Activated naive CD8-positive, alpha-beta T cell treated with anti-CD3 and anti-CD28 coated beads, Interleukin-2, amount 10 ng/mL, durations not matched to agents 7 days and 5 days (primary cell): ENCODE results near the gene FLAD1. TPM values are rescaled to one million over a fixed set of nuclear protein-coding genes. Genes with fewer than 3 reads are reported as not detected.
"Not testable (repeated sequence)": the region's sequence is repeated elsewhere in the genome, so short reads cannot be mapped to it uniquely, and the experiment has no call there.

ENCODE experiments used
- ATAC-seq: fragments of 150-1000 bp; cut with Tn5 transposase; one replicate; pipeline ENCODE4 v1.10.0; 2021; ENCODE audit warnings: low read depth, moderate library complexity
- POLR2A ChIA-PET: fragments of 350-600 bp; sonication (Branson Sonifier 250); formaldehyde crosslinking; loops from one replicate; lab custom pipeline; 2021; ENCODE audit warnings: antibody characterized with exemption; lab: Charles Lee
- DNase-seq: peaks from one replicate; pipeline ENCODE4 v3.0.0; 2021
- H3K27ac Mint-ChIP-seq: one replicate; pipeline ENCODE4 v1.8.0; 2022; ENCODE audit warnings: mild to moderate bottlenecking, mixed read lengths
- H3K27me3 Mint-ChIP-seq: one replicate; pipeline ENCODE4 v1.8.0; 2022; ENCODE audit warnings: mild to moderate bottlenecking, moderate library complexity, mixed read lengths
- H3K36me3 Mint-ChIP-seq: one replicate; pipeline ENCODE4 v1.8.0; 2021; ENCODE audit warnings: mild to moderate bottlenecking, mixed read lengths
- H3K4me1 Mint-ChIP-seq: one replicate; pipeline ENCODE4 v1.8.0; 2021; ENCODE audit warnings: mixed read lengths
- H3K4me3 Mint-ChIP-seq: one replicate; pipeline ENCODE4 v1.8.0; 2022; ENCODE audit warnings: mild to moderate bottlenecking, moderate library complexity, mixed read lengths
- H3K9me3 Mint-ChIP-seq: one replicate; pipeline ENCODE4 v1.8.0; 2021; ENCODE audit warnings: mixed read lengths
- total RNA-seq, 2 experiments: library from RNA; stranded (reverse); gene quantifications; one replicate each; pipeline ENCODE4 v1.2.3, GENCODE V29; 2021

The FLAD1 gene
- total RNA-seq, 2 experiments from 2014 or later: 46.2 to 48.9 TPM

DNA sequence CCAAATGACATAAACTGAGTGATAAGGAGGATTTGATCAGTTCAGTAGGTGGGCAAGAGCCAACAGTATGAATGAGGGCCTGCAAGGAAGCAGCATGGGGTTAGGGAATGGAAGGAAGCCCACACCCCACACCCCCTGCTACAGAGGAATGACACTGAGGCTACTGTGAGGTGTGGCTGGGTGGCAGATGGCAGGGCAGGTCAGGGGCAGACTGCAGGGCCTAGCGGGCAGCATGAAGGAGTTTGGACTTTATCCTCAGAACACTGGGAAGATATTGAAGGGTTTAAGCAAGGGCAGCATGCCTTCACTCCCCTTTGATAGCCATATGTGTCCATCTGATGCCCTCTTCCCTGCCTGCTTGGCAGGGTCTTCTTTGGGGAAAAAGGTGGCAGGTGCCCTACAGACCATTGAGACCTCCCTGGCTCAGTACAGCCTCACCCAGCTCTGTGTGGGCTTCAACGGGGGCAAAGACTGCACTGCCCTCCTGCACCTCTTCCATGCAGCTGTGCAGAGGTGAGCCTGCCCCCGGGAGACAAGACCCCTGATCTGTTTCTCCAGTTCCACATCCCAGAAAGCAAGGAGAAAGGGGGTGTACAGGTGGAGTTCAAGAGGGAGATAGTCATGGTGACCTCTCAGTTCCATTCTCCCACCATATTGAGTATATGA lies 6.2 kb downstream of the FLAD1 start:
- ATAC-seq: no peak
- H3K36me3 Mint-ChIP-seq: peaks cover 6% of the 10 kb centered on the region
- peaks cover 9% of the 10 kb centered on the region for H3K4me1 Mint-ChIP-seq
- no peaks in the 10 kb centered on the region for H3K9me3 Mint-ChIP-seq
- DNase-seq: no peak
- POLR2A ChIA-PET: interaction anchor here (1.4 kb wide), 1 partner anchor 16 kb away, joined by 3 read pairs; no protein-coding TSS in a partner anchor
- peak overlapping the region; percentile 47 for H3K27ac Mint-ChIP-seq
- no peaks in the 10 kb centered on the region for H3K27me3 Mint-ChIP-seq
- no peak overlapping the region for H3K4me3 Mint-ChIP-seq

DNA sequence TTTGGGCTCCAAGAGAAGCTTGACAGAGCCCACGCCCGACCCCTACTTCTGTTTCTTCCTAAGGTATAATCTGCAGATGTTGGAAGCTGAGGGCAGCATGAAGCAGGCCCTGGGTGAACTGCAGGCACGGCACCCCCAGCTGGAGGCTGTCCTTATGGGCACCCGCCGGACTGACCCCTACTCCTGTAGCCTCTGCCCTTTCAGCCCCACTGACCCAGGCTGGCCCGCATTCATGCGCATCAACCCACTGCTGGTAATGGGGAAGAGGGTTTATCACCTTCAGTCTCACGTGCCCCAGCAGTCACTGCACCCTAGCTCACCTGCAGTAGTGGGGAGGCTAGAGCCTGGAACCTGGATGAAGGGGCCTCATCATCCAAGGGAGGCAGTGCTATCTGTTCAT lies 7.1 kb downstream of the FLAD1 start:
- no peak overlapping the region for H3K4me3 Mint-ChIP-seq
- peaks cover 6% of the 10 kb centered on the region for H3K36me3 Mint-ChIP-seq
- no peak for ATAC-seq
- no peak overlapping the region for H3K27ac Mint-ChIP-seq
- H3K4me1 Mint-ChIP-seq: peaks cover 14% of the 10 kb centered on the region
- DNase-seq: no peak
- H3K9me3 Mint-ChIP-seq: no peaks in the 10 kb centered on the region
- no peaks in the 10 kb centered on the region for H3K27me3 Mint-ChIP-seq
- POLR2A ChIA-PET: no interaction called here

DNA sequence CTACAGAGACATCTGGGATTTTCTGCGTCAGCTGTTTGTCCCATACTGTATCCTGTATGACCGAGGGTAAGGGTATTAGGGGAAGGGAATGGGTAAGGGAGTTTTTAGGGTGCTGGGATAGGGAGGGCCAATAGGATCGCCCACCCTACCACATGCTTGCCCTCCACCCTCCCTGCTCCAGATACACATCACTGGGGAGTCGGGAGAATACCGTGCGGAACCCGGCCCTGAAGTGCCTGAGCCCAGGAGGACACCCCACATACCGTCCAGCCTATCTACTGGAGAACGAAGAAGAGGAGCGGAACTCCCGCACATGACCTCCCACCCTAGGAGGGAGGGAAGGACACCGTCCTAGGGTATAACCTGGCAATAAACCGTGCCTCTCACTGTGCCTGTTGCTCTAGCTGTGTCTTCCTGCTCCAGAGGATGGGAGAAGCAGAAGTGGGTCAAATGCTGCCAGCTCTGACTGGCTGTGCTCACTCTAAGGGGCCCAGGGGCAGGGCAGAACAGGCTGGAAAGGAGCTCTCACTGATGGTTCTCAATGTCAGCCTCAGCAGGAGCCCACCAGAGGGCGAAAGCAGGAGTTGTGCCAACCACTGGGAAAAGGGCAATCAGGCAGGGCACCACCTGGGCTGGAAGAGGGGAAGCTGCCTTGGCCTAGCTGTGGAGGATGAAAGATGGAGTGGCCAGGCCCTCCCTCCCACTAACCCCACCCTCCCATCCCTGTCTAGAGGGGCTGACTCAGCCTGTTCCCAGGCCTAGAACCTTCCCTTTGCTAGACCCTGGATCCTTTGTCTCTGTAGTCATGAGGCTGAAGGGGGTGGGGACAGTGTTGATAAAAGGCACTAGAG lies 9.8 kb downstream of the FLAD1 start:
- DNase-seq (no peak), ATAC-seq (no peak)
- Mint-ChIP-seq H3K4me1 (peaks cover 25% of the 10 kb centered on the region), H3K27ac (peak overlapping the region; percentile 19), H3K9me3 (no peaks in the 10 kb centered on the region), H3K36me3 (peaks cover 6% of the 10 kb centered on the region), H3K27me3 (no peaks in the 10 kb centered on the region), H3K4me3 (no peak overlapping the region)
- POLR2A ChIA-PET: interaction anchor here (0.6 to 5.2 kb wide), 4 partner anchors 10 to 40 kb away, joined by 3 to 36 read pairs (median 3); partner anchors contain the start of gene FLAD1

DNA sequence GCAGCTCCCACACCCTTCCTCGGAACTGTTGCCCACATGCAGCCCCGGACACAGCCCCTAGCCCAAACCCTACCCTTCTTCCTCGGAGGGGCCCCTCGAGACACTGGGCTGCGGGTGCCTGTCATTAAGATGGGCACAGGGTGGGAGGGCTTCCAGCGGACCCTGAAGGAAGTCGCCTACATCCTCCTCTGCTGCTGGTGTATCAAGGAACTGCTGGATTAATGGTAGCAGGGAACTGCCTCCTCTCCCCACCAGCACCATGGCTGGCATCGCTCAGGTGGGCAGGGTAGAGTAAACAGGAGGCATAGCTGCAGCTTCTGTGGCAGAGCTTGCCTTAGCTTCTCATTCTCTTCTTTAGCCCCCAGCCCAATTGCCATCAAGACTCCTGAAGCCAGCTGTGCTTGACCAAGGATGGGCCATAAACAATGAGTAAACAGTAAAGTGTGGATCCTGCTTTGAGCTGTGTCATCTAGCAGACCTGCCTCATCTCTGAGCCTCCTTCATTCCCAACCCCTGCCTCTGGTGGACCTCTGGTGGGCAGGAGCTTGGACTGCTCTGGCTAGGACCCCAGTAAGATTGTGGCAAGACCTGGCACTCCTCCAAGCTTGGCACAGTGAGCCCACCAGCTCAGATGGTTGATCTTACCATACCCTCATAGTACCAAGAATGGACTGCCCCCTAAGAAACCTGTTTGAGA lies 10.6 kb downstream of the FLAD1 start, which contains the start of gene LENEP:
LENEP (plus strand) TSS at position 15 of the 697 bp plus-strand sequence; CDS start at position 37, 22 bp downstream.
- Mint-ChIP-seq H3K27ac (peak within 1 kb of the TSS; percentile 19), H3K9me3 (no peaks in the 10 kb centered on the region), H3K27me3 (no peaks in the 10 kb centered on the region), H3K4me1 (peaks cover 28% of the 10 kb centered on the region), H3K4me3 (no peak within 1 kb of the TSS), H3K36me3 (peaks cover 4% of the 10 kb centered on the region)
- DNase-seq (no peak), ATAC-seq (no peak)
- POLR2A ChIA-PET: interaction anchor here (0.7 to 5.2 kb wide), 10 partner anchors 11 to 40 kb away, joined by 3 to 36 read pairs (median 4); partner anchors contain the start of genes FLAD1 and PYGO2

DNA sequence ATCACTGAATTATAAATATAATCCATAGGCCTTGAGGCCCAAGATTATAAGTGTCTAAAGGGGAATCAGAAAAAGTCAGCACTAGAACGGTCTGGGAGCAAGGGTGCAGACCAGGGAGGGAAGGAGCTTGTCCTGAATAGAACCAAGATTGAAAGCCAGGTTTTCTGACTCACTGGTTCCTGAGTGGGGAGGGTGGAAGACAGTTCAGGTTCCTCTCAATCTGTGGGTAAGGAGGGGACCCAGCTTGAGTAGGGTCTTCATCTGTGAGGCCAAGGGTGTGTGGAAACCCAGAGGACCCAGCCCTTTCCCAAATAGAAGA lies 11.1 kb downstream of the FLAD1 start:
- Mint-ChIP-seq H3K27me3 (no peaks in the 10 kb centered on the region), H3K4me1 (peaks cover 28% of the 10 kb centered on the region), H3K9me3 (no peaks in the 10 kb centered on the region), H3K4me3 (no peak overlapping the region), H3K27ac (peak overlapping the region; percentile 12), H3K36me3 (peaks cover 2% of the 10 kb centered on the region)
- POLR2A ChIA-PET: interaction anchor here (0.7 to 5.2 kb wide), 9 partner anchors 11 to 40 kb away, joined by 3 to 36 read pairs (median 4); partner anchors contain the start of genes FLAD1 and PYGO2
- ATAC-seq (no peak), DNase-seq (no peak)

DNA sequence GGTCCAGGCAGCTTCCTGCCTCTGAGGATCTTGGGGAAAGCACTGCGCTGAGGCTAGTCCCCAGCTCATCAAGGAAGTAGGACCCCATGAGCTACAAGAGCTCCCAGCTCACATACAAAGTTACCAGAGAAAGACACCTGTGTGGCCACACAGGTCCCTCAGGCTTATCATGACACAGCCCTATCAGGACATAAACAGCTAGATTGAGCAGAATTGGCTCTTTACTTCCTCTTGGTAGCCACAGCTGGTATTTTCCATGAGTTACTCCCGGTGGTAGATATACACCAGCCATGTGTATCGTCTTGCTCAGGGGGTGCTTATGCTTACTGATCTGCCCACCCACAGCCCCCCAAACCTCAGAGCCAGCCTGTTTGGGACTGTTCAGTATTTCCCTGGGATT lies 11.4 kb downstream of the FLAD1 start:
- H3K27me3 Mint-ChIP-seq: no peaks in the 10 kb centered on the region
- no peak for ATAC-seq
- peaks cover 2% of the 10 kb centered on the region for H3K36me3 Mint-ChIP-seq
- H3K4me3 Mint-ChIP-seq: no peak overlapping the region
- no peaks in the 10 kb centered on the region for H3K9me3 Mint-ChIP-seq
- POLR2A ChIA-PET: interaction anchor here (0.7 to 5.2 kb wide), 10 partner anchors 12 to 57 kb away, joined by 3 to 36 read pairs (median 4); partner anchors contain the start of genes ADAM15, FLAD1 and PYGO2
- H3K4me1 Mint-ChIP-seq: peaks cover 29% of the 10 kb centered on the region
- no peak overlapping the region for H3K27ac Mint-ChIP-seq
- no peak for DNase-seq

DNA sequence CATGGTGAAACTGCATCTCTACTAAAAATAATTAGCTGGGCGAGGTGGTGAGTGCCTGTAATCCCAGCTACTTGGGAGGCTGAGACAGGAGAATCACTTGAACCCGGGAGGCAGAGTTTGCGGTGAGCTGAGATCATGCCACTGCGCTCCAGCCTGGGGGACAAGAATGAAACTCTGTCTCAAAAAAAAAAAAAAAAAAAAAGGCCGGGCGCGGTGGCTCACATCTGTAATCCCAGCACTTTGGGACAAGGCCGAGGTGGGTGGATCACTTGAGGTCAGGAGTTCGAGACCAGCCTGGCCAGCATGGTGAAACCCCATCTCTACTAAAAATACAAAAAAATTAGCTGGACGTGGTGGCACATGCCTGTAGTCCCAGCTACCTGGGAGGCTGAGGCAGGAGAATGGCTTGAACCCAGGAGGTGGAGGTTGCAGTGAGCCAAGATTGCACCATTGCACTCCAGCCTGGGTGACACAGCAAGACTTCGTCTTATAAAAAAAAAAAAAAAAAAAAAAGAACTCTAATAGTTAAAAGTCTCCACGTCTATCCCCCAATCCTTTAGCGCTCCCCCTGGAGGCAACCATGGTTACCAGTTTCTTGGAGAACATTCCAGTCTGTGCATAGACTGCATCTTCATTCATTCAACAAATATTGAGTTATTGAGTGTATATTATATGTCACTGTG lies 12.3 kb downstream of the FLAD1 start:
- peaks cover 35% of the 10 kb centered on the region for H3K4me1 Mint-ChIP-seq
- ATAC-seq, H3K36me3 Mint-ChIP-seq, H3K27me3 Mint-ChIP-seq, H3K27ac Mint-ChIP-seq, H3K9me3 Mint-ChIP-seq, DNase-seq, H3K4me3 Mint-ChIP-seq: not testable (repeated sequence)
- POLR2A ChIA-PET: interaction anchor here (0.7 to 5.2 kb wide), 6 partner anchors 12 to 75 kb away, joined by 3 to 36 read pairs (median 6); partner anchors contain the start of genes ADAM15 and FLAD1

DNA sequence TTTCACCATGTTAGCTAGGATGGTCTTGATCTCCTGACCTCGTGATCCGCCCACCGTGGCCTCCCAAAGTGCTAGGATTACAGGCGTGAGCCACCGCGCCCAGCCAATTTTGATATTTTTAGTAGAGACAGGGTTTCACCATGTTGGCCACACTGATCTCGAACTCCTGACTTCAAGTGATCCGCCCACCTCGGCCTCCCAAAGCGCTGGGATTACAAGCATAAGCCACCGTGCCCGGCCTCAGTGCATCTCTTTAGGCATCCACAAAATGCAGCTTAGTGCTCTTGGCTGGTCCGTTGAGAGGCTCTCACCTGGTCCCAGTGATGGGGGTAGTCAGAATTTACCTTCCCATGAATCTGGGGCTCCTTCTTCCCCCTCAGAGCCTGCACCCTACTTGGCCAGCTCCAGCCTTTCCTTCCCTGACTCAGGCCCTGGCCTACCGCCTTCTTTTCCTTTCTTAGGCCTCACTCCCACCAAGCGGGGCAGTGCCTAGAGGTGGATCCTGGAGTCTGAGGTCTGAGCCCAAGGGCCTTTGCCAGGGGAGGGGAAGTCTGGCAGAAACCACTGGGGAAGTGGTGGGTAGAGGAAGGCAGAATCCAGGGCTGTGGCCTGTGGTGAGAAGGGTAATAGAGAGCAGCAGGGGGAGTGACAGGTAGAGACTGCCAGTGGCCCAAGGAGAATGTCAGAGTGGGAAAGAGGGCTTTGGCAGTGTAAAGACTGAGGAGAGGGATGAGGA lies 14.0 kb downstream of the FLAD1 start:
- ATAC-seq (no peak), DNase-seq (no peak)
- no peaks in the 10 kb centered on the region for H3K9me3 Mint-ChIP-seq
- no peaks in the 10 kb centered on the region for H3K27me3 Mint-ChIP-seq
- peaks cover 37% of the 10 kb centered on the region for H3K4me1 Mint-ChIP-seq
- POLR2A ChIA-PET: interaction anchor here (1.0 to 5.2 kb wide), 3 partner anchors 14 to 36 kb away, joined by 3 to 36 read pairs (median 30); partner anchors contain the start of gene FLAD1
- no peaks in the 10 kb centered on the region for H3K36me3 Mint-ChIP-seq
- H3K27ac Mint-ChIP-seq: no peak overlapping the region
- H3K4me3 Mint-ChIP-seq: peak overlapping the region; percentile 8

DNA sequence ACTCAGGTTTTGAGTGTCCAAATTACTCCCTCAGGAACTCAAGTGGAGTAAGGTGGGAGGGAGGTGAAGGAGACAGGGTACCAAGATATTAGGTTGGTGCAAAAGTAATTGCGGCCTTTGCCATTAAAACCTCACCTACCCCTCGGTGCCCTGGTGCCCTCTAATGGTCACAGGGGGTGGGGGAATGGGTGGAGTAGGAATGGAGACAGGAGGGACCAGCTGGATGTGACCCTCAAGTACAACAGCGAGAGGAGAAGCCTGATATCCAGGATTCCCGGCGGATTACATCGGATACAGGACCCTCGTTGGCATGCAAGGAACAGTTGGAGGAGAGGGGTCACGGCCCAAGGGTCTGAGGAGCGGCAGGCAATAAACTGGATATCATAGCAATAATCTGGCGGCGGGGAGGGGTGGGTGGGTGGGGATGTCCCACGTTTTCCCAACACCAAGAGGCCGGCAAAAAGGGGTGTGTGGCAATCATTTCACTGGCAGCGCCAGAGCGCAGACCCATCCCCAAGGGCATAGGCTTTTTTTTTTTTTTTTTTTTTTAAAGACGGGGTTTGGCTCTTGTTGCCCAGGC lies 15.1 kb downstream of the FLAD1 start:
- peak overlapping the region; percentile 12 for H3K27ac Mint-ChIP-seq
- POLR2A ChIA-PET: interaction anchor here (0.7 to 3.8 kb wide), 6 partner anchors 13 to 87 kb away, joined by 3 to 30 read pairs (median 8); partner anchors contain the start of genes FLAD1, PBXIP1 and PYGO2

DNA sequence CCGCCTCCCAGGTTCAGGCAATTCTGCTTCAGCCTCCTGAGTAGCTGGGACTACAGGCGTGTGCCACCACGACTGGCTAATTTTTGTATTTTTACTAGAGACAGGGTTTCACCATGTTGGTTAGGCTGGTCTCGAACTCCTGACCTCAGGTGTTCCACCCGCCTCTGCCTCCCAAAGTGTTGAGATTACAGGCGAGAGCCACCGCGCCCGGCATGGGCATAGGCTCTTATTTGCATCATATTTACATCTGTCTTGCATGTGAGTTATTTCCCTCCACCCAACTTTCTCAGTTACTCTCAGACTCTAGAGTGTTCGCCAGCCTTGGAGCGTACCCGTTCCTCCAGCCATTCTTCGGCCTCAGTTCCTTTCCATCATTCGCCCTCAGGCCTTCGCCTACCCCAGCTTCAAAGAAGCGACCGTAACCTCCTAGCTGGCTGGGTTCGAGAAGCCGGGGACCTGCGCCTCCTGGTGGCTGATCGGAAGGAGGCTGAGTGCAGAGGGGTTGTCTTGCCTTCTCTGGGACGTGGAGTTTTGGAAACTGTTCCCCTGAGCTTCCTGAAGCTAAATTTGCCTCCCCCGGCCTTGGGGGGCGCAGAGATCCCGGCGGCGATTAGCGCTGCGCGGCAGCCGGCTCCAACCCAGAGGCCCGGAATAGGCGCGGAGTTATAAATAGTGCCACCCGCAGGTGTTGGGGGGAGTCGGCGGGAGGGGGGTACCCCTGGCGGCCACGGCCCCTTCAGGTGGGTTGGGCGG lies 15.8 kb downstream of the FLAD1 start:
- peak overlapping the region; percentile 86 for H3K4me3 Mint-ChIP-seq
- H3K27ac Mint-ChIP-seq: peak overlapping the region; percentile 82
- no peaks in the 10 kb centered on the region for H3K9me3 Mint-ChIP-seq
- H3K4me1 Mint-ChIP-seq: peaks cover 40% of the 10 kb centered on the region
- no peaks in the 10 kb centered on the region for H3K27me3 Mint-ChIP-seq
- peak; percentile 3 for ATAC-seq
- DNase-seq: peak; percentile 78
- H3K36me3 Mint-ChIP-seq: no peaks in the 10 kb centered on the region
- POLR2A ChIA-PET: interaction anchor here (0.7 to 3.8 kb wide), 10 partner anchors 13 to 86 kb away, joined by 3 to 30 read pairs (median 8); partner anchors contain the start of genes ADAM15, CKS1B, FLAD1 and PBXIP1

More for the DNA sequence above, 15.1 kb downstream of the FLAD1 start:
- Mint-ChIP-seq H3K36me3 (no peaks in the 10 kb centered on the region), H3K27me3 (no peaks in the 10 kb centered on the region), H3K4me1 (peaks cover 38% of the 10 kb centered on the region), H3K9me3 (no peaks in the 10 kb centered on the region), H3K4me3 (peak overlapping the region; percentile 86)
- DNase-seq (no peak), ATAC-seq (no peak)
